NCI-H128 (cell line): ENCODE measurements around the gene LRRC34.

Experiments used
- DNase-seq: peaks from one replicate; lab custom pipeline; 2025; ENCODE audit not compliant: unreplicated experiment; lab: John Stamatoyannopoulos, UW

The LRRC34 gene

GRCh38 chr3:169812332-169813235 lies at the start of gene LRRC34, which contains the start of gene LRRIQ4:
TSS of gene LRRC34 (minus strand) at chr3:169812904. CDS start at chr3:169812548, 356 bp downstream.
TSS of gene LRRIQ4 (plus strand) at chr3:169812870. CDS start at chr3:169821922, 9,052 bp downstream.
- DNase-seq = peak; percentile 53

GRCh38 chr3:169861871-169862270 lies 49.2 kb upstream of the LRRC34 start:
- no peak for DNase-seq

- no peak for DNase-seq
These were observed 45.1 kb upstream of the LRRC34 start for GRCh38 chr3:169857811-169858210.

- DNase-seq = no peak
These were observed 42.8 kb upstream of the LRRC34 start for GRCh38 chr3:169855514-169855913.

- DNase-seq = no peak
These were observed 37.9 kb upstream of the LRRC34 start for GRCh38 chr3:169850618-169851017.

GRCh38 chr3:169848741-169849140 lies 36.0 kb upstream of the LRRC34 start:
- no peak for DNase-seq

GRCh38 chr3:169847896-169848295 lies 35.2 kb upstream of the LRRC34 start:
- no peak for DNase-seq

- no peak for DNase-seq
These were observed 33.9 kb upstream of the LRRC34 start for GRCh38 chr3:169846458-169847193.

- DNase-seq = no peak
These were observed 30.3 kb upstream of the LRRC34 start for GRCh38 chr3:169842960-169843359.

- DNase-seq = no peak
These were observed 28.5 kb upstream of the LRRC34 start for GRCh38 chr3:169841171-169841570.

- no peak for DNase-seq
These were observed 25.9 kb upstream of the LRRC34 start for GRCh38 chr3:169838511-169839030.

GRCh38 chr3:169836942-169837275 lies 24.2 kb upstream of the LRRC34 start:
- DNase-seq = no peak

GRCh38 chr3:169836078-169836941 lies 23.6 kb upstream of the LRRC34 start:
- no peak for DNase-seq

GRCh38 chr3:169835533-169835932 lies 22.8 kb upstream of the LRRC34 start:
- DNase-seq = no peak

- no peak for DNase-seq
These were observed 15.0 kb upstream of the LRRC34 start for GRCh38 chr3:169827712-169828111.

- DNase-seq = no peak
These were observed 12.6 kb upstream of the LRRC34 start for GRCh38 chr3:169825316-169825715.

GRCh38 chr3:169822983-169823382 lies 10.3 kb upstream of the LRRC34 start:
- no peak for DNase-seq

GRCh38 chr3:169822540-169822939 lies 9.8 kb upstream of the LRRC34 start:
- no peak for DNase-seq

- no peak for DNase-seq
These were observed 9.4 kb upstream of the LRRC34 start for GRCh38 chr3:169822091-169822490.

GRCh38 chr3:169818316-169818715 lies 5.6 kb upstream of the LRRC34 start:
- DNase-seq = no peak

- DNase-seq = no peak
These were observed 3.0 kb upstream of the LRRC34 start for GRCh38 chr3:169815590-169816150.
